Measurements from ENCODE around the gene SPEF1. TPM values are rescaled to one million over a fixed set of nuclear protein-coding genes. Genes with fewer than 3 reads are reported as not detected.

SPEF1 gene
- total RNA-seq, 1 donor from 2014 or later = not detected

GRCh38 chr20:3751305-3751674, 30.0 kb downstream of the SPEF1 start:
- no peak for DNase-seq (ENCODE audit: low spot score)

GRCh38 chr20:3749689-3750531, 31.3 kb downstream of the SPEF1 start:
- no peak for DNase-seq (ENCODE audit: low spot score)

GRCh38 chr20:3749087-3749688, 32.1 kb downstream of the SPEF1 start:
- DNase-seq (ENCODE audit: low spot score) = no peak

- no peak for DNase-seq (ENCODE audit: low spot score)
Measured at GRCh38 chr20:3748073-3748472, 33.2 kb downstream of the SPEF1 start.

GRCh38 chr20:3747471-3747870, 33.8 kb downstream of the SPEF1 start:
- no peak for DNase-seq (ENCODE audit: low spot score)

GRCh38 chr20:3745686-3746173, 35.5 kb downstream of the SPEF1 start:
- no peak for DNase-seq (ENCODE audit: low spot score)

GRCh38 chr20:3744806-3745685, 36.2 kb downstream of the SPEF1 start:
- no peak for DNase-seq (ENCODE audit: low spot score)

- DNase-seq (ENCODE audit: low spot score) = no peak
Measured at GRCh38 chr20:3744037-3744436, 37.2 kb downstream of the SPEF1 start.

GRCh38 chr20:3743251-3743650, 38.0 kb downstream of the SPEF1 start:
- no peak for DNase-seq (ENCODE audit: low spot score)

GRCh38 chr20:3741836-3742458, 39.3 kb downstream of the SPEF1 start:
- no peak for DNase-seq (ENCODE audit: low spot score)

- DNase-seq (ENCODE audit: low spot score) = no peak
Measured at GRCh38 chr20:3740615-3741301, 40.5 kb downstream of the SPEF1 start.

- DNase-seq (ENCODE audit: low spot score) = no peak
Measured at GRCh38 chr20:3739926-3740451, 41.3 kb downstream of the SPEF1 start.

GRCh38 chr20:3739054-3739925, 42.0 kb downstream of the SPEF1 start:
- no peak for DNase-seq (ENCODE audit: low spot score)

GRCh38 chr20:3738111-3739053, 42.9 kb downstream of the SPEF1 start:
- DNase-seq (ENCODE audit: low spot score) = no peak

- no peak for DNase-seq (ENCODE audit: low spot score)
Measured at GRCh38 chr20:3735768-3736167, 45.5 kb downstream of the SPEF1 start.

GRCh38 chr20:3734111-3734843, 47.0 kb downstream of the SPEF1 start:
- DNase-seq (ENCODE audit: low spot score) = no peak
